Measurements from ENCODE around the gene MLC1.

The MLC1 gene

DNA sequence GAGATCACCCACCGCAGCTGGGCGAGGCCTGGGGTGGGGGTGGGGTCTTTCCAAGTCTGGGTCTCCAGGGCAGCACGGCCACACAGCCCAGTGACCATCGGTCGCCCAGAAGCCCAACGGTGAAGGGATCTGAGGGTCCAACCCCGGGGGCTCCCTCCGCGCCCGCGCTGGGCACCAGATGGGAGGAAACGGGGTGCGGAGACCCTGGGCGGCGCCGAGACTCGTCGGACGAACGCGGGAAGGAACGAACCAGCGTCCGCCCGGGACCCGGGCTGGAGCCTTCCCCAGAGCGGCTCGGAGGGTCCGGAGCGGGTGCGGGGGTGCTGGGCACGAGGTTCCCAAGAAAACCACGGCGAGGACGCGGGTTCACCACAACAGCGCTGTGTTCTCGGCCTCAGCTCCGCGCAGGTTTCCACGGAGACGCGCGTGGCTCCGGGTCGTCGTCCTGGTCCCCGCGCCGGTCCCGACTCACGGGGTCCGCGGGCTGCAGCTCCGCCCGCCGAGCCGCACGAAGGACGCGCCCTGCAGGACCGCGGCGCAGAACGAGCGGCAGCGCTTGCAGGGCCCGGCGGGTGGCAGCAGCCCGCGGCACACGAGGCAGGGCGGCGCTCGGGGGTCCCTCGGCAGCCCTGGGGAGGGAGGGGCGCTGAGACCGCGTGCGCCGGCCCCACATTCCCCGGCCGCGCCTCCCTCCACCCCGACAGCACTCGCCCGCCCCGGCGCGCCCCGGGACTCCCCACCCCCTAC is 70.4 kb downstream of the MLC1 start:
- no peak for TF ChIP-seq ZFX (IDR thresholded peaks at IDR 0.05; ENCODE audit: borderline replicate concordance)
- TF ChIP-seq, protein P1, sequence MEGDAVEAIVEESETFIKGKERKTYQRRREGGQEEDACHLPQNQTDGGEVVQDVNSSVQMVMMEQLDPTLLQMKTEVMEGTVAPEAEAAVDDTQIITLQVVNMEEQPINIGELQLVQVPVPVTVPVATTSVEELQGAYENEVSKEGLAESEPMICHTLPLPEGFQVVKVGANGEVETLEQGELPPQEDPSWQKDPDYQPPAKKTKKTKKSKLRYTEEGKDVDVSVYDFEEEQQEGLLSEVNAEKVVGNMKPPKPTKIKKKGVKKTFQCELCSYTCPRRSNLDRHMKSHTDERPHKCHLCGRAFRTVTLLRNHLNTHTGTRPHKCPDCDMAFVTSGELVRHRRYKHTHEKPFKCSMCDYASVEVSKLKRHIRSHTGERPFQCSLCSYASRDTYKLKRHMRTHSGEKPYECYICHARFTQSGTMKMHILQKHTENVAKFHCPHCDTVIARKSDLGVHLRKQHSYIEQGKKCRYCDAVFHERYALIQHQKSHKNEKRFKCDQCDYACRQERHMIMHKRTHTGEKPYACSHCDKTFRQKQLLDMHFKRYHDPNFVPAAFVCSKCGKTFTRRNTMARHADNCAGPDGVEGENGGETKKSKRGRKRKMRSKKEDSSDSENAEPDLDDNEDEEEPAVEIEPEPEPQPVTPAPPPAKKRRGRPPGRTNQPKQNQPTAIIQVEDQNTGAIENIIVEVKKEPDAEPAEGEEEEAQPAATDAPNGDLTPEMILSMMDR (IDR thresholded peaks at IDR 0.05), result peak; percentile 35; the same call in 1 of the 2 replicates
- peak overlapping the region; percentile 50; the same call in 1 of the 2 replicates for H3K27ac ChIP-seq

DNA sequence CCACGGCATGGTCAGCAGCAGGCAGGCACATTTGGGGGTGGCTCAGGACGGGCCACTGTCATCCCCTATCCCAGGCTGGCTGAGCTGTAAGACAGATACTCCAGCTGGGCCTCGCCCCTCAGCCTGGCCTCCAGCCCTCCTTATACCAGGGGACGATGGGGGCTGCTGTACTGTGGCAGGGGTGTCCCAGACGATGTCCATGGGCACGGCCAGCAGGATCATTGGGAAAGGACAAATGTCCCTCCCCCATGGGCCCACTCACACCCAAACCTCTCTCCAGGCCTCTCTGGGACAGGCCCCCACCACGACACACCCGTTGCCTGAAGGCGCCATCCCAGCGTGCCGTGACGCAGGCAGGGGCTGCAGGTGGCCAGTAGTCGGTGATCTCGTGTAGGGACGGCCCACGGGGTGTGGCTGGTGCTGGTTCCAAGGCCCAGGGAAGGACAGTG is 71.1 kb downstream of the MLC1 start:
- H3K27ac ChIP-seq, result peak overlapping the region; percentile 50; the same call in 1 of the 2 replicates
- TF ChIP-seq, protein P1 (IDR thresholded peaks at IDR 0.05), result no peak
- no peak for TF ChIP-seq ZFX (IDR thresholded peaks at IDR 0.05; ENCODE audit: borderline replicate concordance)

DNA sequence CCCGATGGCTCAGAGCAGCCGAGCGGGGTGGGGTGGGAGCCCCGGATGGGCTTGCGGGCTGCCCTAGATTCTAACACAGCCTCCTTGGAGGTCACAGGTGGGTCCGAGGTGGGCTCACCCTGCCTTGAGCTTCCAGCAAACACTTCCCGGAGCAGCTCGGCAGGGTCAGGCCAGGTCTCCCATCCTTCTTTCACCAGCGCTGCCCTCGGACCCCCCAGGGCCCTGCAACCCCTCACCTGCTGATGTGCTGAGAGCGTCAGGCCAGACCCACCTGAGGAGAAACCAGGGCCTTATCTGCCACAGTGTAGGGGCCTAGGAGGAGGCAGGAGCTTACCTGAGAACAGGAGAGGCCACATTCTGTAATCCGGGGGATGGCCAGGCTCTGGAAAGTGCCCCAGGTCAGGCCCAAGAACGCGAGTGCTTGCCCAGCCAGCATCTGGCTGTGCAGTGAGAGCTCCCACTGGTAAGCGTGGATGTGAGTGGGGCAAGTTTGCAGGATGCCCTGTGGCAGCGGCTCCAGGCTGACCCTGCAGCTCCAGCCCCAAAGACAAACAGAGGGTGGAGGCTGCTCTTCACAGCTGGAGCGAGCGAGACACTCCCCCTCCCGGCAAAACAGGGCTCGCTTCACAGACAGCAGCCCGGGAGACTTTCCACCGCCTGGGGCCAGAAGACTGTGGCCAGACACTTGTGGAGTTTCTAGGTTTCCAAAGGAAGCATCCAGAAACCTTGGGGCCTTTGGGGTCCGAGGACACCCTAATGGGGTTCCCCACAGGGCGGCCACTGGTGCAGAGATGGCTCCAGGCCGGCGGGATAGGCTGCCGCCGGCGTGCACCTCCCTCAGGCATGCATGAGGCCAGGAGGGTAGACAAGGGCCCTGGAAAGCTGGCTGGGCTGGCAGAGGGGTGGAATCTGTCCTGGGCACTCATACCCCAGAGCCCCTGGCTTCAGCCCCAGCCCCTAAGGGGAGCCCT is 72.7 kb downstream of the MLC1 start, which contains the start of gene IL17REL:
Gene IL17REL (minus strand): TSS at position 555 of the 971 bp plus-strand sequence. CDS start 119 bp downstream, at position 436.
- no peak for TF ChIP-seq ZFX (IDR thresholded peaks at IDR 0.05; ENCODE audit: borderline replicate concordance)
- TF ChIP-seq, protein P1 (IDR thresholded peaks at IDR 0.05), result peak; percentile 34

DNA sequence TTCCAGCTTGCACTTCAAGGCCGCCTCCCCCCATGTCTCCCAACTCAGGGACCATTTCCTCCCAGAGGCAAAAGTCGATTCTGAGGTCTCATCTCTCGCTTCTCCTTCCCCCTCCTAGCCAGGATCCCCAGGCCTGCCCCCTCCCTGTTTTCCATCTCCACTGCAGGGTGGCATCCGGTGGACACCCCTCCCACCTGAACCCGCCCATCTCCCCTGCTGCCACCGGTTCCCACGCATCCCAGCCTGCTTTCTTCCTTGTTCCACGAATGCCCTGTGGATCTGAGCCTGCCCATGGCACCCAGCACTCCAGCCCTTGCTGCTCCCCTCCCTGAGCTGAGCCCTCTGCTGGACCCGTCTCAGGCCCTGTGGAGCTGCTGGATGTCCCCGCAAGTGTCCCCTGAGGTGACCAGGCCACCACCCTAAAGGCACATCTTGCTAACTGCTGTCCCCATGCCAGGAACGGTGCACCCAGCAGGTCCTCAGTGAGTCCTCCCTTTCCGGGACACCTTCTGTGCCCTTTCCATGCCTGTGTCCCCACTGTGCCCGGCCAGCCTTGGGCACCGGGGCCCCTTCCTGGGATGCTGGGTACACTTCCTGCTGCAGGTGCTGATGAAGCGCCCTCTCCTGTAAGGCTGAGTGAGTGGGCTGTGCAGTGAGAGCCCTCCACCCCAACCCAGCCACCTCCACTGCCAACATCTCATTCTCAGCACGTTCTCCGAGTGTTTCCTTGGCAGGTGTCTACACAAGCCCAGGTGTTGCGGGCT is 73.6 kb downstream of the MLC1 start:
- TF ChIP-seq, protein P1 (IDR thresholded peaks at IDR 0.05), result no peak
- no peak for TF ChIP-seq ZFX (IDR thresholded peaks at IDR 0.05; ENCODE audit: borderline replicate concordance)
- peak overlapping the region; percentile 50 for H3K27ac ChIP-seq

More for the DNA sequence above, 72.7 kb downstream of the MLC1 start, which contains the start of gene IL17REL:
- H3K27ac ChIP-seq, result peak within 1 kb of the TSS; percentile 50

DNA sequence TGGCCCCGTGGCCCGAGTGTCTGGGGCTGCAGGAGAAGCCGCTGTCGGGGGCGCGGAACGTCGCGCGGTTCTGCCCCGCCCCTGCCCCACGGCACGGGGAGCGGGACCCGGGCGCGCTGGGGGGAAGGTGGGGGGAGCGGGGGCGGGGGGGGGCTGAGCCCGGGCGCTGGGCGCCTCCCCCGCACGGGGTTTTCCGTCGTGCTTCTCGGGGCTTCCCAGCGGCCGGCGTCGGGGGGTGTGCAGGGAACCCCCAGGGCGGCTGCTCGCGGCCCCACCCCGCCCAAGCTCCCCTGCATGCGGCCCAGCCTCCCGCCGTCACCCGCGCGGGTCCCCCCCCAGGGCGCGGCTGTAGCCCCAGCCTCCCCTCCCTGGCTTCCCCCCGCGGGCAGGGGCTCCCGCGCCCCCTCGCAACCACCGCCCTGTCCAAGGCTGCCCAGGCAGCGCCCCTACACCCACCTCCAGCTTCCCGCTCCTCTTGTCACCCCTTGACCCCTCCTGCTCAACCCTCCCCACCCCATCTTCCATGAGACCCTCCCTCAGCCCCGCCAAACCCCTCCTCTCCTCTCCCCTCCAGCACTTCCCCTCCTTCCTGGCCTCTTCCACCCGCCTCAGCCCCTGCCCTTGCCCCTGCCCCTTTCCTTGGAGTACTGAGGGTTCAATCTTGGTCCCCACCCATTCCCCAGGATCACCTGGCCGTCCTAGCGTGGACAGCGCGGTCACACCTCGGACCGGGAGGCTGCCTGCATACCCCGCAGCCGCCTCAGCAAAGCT is 74.4 kb downstream of the MLC1 start:
- H3K27ac ChIP-seq, result no peak overlapping the region; the same call in 1 of the 2 replicates
- TF ChIP-seq ZFX (IDR thresholded peaks at IDR 0.05; ENCODE audit: borderline replicate concordance), result no peak
- TF ChIP-seq, protein P1 (IDR thresholded peaks at IDR 0.05), result no peak
